Stomach (tissue), 4 donors: ENCODE data around the gene WLS.

Source experiments
- EP300 ChIP-seq: sonication (generic); formaldehyde crosslinking; IDR thresholded peaks from one replicate; pipeline ENCODE4 v1.6.1; 2017; ENCODE audit warnings: antibody characterized with exemption
- POLR2AphosphoS5 ChIP-seq, 3 donors: sonication (generic); formaldehyde crosslinking; IDR thresholded peaks; one replicate each; pipeline ENCODE4 v1.6.1; 2016; ENCODE audit warnings: antibody characterized with exemption in 3 of 3
- TF ChIP-seq, protein P1 (sequence below), 7 experiments: fragments of 450-650 bp in 4 of 7; fragments of 200-600 bp in 3 of 7; sonication (generic) in 3 of 7; IDR thresholded peaks; one replicate each; pipeline ENCODE4 v1.5.1; 2016 to 2019; ENCODE audit warnings: antibody characterized with exemption in 7 of 7, control low read depth in 2 of 7, mild to moderate bottlenecking in 1 of 7

DNA sequence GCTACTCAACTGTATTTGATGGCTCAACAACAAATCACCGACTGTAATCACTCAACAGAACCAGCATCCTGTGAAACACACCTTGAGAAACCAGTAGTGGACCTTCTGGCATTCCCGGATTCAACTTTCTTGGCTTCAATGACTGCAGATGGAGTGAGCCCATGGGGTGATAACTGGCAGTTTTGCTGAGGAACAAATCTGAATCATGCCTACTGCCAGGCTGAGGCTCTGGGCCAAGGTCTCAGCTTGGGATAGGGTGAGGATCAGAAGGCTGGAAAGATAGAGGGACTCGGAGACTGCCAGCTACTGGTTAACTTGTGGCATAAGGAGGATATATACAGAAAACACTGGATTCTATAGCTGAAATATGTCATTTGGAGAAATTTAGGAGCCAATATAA lies 118.4 kb downstream of the WLS start:
- TF ChIP-seq, protein P1, sequence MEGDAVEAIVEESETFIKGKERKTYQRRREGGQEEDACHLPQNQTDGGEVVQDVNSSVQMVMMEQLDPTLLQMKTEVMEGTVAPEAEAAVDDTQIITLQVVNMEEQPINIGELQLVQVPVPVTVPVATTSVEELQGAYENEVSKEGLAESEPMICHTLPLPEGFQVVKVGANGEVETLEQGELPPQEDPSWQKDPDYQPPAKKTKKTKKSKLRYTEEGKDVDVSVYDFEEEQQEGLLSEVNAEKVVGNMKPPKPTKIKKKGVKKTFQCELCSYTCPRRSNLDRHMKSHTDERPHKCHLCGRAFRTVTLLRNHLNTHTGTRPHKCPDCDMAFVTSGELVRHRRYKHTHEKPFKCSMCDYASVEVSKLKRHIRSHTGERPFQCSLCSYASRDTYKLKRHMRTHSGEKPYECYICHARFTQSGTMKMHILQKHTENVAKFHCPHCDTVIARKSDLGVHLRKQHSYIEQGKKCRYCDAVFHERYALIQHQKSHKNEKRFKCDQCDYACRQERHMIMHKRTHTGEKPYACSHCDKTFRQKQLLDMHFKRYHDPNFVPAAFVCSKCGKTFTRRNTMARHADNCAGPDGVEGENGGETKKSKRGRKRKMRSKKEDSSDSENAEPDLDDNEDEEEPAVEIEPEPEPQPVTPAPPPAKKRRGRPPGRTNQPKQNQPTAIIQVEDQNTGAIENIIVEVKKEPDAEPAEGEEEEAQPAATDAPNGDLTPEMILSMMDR (IDR thresholded peaks at IDR 0.05) = no peak
- no peak for TF ChIP-seq POLR2AphosphoS5 (IDR thresholded peaks at IDR 0.05)
- no peak for TF ChIP-seq EP300
